ENCODE results near the gene TECTB.

The TECTB gene

GRCh38 chr10:112275512-112276245, 7.5 kb upstream of the TECTB start:
- DNase-seq = no peak

- DNase-seq = no peak
These were observed 4.3 kb upstream of the TECTB start for GRCh38 chr10:112278871-112279270.

GRCh38 chr10:112279433-112279832, 3.8 kb upstream of the TECTB start:
- no peak for DNase-seq

GRCh38 chr10:112280205-112280921, 2.8 kb upstream of the TECTB start:
- DNase-seq = no peak

DNA sequence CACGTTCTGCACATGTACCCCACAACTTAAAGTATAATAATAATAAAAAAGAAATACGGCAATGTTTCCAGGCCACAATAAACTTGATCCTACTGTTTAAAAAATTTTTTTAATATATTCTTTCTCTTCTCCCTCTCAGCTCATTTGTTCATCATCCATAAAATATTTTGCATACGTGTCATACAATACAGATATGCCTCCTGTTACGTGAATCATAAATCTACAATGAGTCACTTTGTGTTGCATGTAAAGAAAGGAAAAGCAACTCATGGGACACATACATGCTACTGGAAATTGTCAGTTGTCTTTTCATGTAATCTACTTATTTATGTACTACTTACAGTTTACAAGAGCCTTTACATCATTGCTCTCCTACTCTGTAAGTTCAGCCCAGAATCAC, 1.1 kb upstream of the TECTB start:
- no peak for DNase-seq

DNA sequence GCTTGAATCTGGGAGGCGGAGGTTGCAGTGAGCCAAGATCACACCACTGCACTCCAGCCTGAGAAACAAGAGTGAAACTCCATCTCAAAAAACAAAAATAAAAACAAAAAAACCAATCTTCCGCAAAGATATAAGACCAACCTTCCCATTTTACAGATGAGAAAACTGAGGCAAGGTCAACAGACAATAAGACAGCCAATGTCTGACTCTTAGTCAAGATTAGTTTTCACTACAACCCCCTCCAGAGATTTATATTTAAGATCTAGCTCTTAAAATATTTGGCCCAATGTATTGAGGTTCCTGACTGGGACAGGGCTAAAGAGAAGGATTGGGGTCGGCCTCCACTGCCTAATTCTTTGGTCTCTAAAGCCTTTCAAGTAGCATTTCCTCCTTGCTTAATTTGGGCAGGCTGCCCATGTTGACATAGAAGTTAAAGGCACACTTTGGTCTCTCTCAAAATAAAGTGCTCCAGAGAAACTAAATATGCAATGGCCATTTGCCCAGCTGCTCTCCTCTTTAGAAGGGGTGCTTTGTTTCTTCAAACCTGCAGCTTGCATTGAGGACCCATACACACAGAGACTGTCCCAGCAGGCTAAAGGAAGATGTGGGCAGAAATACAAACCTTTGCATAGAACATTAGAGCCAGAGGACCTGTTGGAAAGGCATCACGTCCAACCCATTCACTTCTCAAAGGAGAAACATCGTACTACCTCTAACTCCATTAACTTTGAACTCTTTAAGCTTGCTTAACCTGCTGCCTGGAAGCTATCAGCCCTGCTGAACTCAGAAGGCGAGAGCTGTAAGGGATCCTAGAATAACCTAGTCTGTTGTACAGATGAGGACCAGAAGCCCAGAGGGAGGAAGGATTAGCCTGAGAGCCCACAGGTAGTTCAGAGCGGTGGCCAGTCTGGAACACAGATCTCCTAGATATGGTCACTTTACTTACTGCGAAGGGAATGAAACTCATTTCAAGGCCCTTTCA, 3.9 kb downstream of the TECTB start:
- no peak for DNase-seq

DNA sequence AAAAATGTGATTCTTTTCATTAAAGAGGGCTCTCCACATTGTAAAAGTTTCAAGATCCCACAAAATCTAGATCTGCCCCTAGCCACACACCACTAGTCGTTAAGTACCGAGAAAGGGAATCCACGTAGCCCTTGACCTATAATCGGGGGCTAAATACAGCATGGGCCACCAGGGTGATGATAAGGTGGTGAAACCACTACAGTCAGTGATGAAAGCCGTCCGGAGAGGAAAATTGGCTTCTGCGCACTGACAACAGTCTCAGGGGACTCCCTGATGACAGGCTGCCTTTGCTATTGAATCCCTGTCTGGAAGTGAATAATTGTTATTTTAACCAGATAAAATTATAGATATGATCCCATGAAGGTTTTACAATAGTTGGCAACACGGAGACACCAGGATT, 4.6 kb downstream of the TECTB start:
- DNase-seq = no peak

GRCh38 chr10:112288486-112288885, 5.3 kb downstream of the TECTB start:
- no peak for DNase-seq

DNA sequence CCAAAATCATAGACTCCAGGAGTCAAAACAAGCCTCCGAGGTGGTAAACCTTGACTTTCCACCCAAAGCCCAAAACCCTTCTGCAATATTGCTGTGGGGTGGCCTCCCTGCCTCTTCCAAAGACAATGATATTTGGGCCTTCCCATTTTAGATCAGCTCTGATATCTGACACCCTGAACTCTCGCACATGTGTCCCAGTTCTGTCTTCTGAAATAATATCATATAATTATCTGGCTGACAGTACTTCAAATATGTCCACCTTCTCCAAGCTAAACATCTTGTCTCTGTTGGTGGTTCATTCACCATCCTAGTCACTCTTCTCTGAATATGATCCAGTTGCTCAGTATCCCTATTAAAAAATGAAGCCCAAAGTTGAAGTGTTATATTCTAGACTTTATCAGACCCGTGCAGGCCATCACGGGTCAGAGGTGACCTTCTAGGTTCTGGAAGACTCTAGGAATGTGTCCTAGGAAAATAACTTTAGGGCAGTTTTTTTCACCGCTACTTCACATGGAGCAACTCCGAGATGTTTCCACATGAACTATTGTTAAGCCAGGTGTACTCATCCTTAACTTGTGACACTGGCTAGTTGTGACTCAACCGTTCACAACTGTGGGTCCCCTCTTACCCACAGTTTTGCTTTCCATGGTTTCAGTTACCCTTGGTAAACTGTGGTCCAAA, 6.3 kb downstream of the TECTB start:
- DNase-seq = no peak

- DNase-seq = no peak
These were observed 6.8 kb downstream of the TECTB start for GRCh38 chr10:112290054-112290373.

- DNase-seq = no peak
These were observed 11.0 kb downstream of the TECTB start for GRCh38 chr10:112294169-112294568.

- no peak for DNase-seq
These were observed 12.9 kb downstream of the TECTB start for GRCh38 chr10:112295853-112296830.

- no peak for DNase-seq
These were observed 13.7 kb downstream of the TECTB start for GRCh38 chr10:112296908-112297331.

DNA sequence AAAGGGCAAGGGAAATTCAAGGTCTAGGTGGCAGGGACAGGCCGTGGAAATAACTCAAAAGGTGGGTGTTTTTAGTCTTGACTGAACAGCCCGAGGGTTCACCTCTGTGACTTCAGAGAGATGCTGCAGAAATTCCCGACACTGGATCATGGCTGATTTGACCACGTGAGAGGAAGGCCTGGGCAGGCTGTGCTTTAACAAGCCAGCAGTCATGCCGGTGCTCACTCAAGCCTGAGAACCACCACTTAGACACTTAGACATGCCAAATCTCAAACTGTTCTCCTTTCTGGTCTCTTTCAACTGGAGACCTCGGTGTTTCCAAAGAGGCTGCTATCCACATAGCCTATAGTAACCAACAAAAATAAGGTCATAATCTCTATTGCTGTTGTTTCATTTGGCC, 15.4 kb downstream of the TECTB start:
- no peak for DNase-seq

- no peak for DNase-seq
These were observed 16.3 kb downstream of the TECTB start for GRCh38 chr10:112299456-112299855.

- DNase-seq = no peak
These were observed 19.1 kb downstream of the TECTB start for GRCh38 chr10:112302335-112302734.

DNA sequence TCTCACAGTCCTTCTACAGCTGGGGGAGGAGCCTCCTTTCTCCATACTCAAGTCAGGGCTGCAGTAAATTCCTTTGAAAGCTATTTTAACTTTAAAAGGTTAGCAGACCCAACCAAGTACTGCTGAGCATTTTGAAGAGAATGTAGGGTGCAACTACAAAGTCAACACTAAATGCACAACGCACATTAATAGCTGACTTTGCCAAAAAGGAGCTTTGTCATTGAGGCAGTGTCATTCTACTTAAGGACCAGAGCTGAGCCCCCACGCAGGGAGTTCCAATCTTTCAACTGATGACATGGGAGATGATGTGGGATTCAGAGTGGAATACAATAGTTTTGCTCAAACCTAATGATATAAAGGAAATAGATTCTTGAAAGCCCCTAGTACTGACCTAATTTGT, 20.3 kb downstream of the TECTB start:
- DNase-seq = no peak

- DNase-seq = no peak
These were observed 21.2 kb downstream of the TECTB start for GRCh38 chr10:112304267-112304859.

DNA sequence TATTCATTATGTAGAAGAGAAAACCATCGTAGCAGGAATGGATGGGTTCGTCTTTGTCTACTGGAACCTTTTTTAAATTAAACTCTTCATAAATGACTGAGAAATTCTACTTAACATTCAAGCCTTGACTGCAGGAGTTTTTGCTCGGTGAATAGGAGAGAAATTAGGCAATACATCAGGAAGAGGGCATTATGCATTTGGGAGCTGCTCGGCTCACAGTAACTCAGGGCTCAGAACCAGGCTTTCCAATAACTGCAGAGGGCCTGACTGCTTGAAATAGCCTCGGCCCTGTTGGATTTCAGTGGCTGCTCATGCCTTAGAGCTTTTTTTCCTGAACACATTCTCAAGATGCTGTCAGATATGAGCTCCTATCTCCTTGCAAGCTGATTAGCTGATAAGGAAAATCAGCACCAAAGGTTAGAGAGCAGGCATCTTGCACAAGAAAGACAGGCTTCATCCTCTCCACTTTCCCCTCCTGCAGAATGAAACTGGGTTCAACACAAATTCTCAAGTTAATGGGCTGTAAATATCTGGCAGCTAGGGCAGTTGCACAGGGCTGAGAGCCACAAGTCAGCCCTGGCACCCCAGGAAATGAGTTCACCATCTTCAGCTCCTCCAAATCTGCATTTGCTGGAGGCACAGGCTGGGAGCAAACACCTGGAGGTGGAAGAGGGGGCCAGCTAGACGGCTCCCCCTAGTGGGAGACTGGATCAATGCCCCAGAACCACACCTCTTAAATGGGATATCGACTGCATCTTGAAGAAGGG, 24.3 kb downstream of the TECTB start:
- peak in 1 of 2 experiments; percentile 3 for DNase-seq

- DNase-seq = no peak
These were observed 24.9 kb downstream of the TECTB start for GRCh38 chr10:112308125-112308502.

All from NCI-H2081 (cell line).